HCT116 (cell line): ENCODE measurements around the gene ASB8. TPM values are rescaled to one million over a fixed set of nuclear protein-coding genes. Genes with fewer than 3 reads are reported as not detected.

Source experiments
- ATAC-seq: fragments of 200-7000 bp; cut with Tn5 transposase; 2 replicates; pipeline ENCODE4 v1.9.1; 2020; ENCODE audit warnings: mild to moderate bottlenecking, moderate library complexity
- BruUV-seq: library from RNA; stranded (reverse); fragments of 400-500 nt; replicated peaks from 2 replicates; lab custom pipeline; 2021; lab: Mats Ljungman, UMichigan
- CTCF ChIA-PET: fragments of 300-600 bp; sonication (Branson Sonifier 250); formaldehyde crosslinking; loops from one replicate; lab custom pipeline; 2021; ENCODE audit warnings: antibody characterized with exemption; lab: Charles Lee
- POLR2A ChIA-PET: fragments of 300-600, 350-600 bp; sonication (Branson Sonifier 250); formaldehyde crosslinking; loops from one replicate; lab custom pipeline; 2021; ENCODE audit warnings: antibody characterized with exemption; lab: Charles Lee
- RAD21 ChIA-PET, 2 experiments: fragments of 300-600 bp; sonication (Branson Sonifier 250); formaldehyde crosslinking; loops; one replicate each; lab custom pipeline; 2023; ENCODE audit warnings: low total read pairs in 2 of 2; ENCODE audit not compliant: uncharacterized antibody in 2 of 2, unreplicated experiment in 2 of 2, low non-redundant PET in 1 of 2; lab: Charles Lee
- DNase-seq: peaks from one replicate; pipeline ENCODE4 v3.0.0-alpha.2; 2010; ENCODE audit warnings: low read depth, low spot score
- H2AFZ ChIP-seq: fragments of 200-600 bp; shearing (Covaris generic), sonication (generic); 2 replicates; pipeline ENCODE4 v1.6.1; 2017; ENCODE audit warnings: low read depth, mixed run types, mixed read lengths, antibody characterized with exemption, low read length; ENCODE audit not compliant: poor library complexity, severe bottlenecking
- H3K27ac ChIP-seq: 2 replicates; pipeline ENCODE4 v1.5.1; 2012; ENCODE audit warnings: low read depth, low read length
- H3K27me3 ChIP-seq: fragments of 200-600 bp; sonication (generic); 2 replicates; pipeline ENCODE4 v1.6.1; 2016; ENCODE audit warnings: mixed run types, low read length, mixed read lengths; ENCODE audit not compliant: insufficient read depth
- H3K36me3 ChIP-seq, 2 experiments: fragments of 200-500 bp in 1 of 2; fragments of 200-600 bp in 1 of 2; sonication (Bioruptor generic) in 1 of 2; sonication (generic) in 1 of 2; 2 replicates each; pipeline versions ENCODE4 v1.5.1 to v1.6.1; 2014 to 2016; ENCODE audit warnings: low read length in 2 of 2, inconsistent platforms in 1 of 2, mixed read lengths in 1 of 2, mixed run types in 1 of 2; ENCODE audit not compliant: insufficient read depth in 2 of 2, control insufficient read depth in 1 of 2
- H3K4me1 ChIP-seq, 2 experiments: fragments of 200-600 bp in 1 of 2; sonication (generic) in 1 of 2; 2 replicates each; pipeline versions ENCODE4 v1.5.1 to v1.6.1; 2012 to 2017; ENCODE audit warnings: low read length in 2 of 2, inconsistent platforms in 1 of 2, mild to moderate bottlenecking in 1 of 2, mixed read lengths in 1 of 2, mixed run types in 1 of 2, moderate library complexity in 1 of 2; ENCODE audit not compliant: insufficient read depth in 2 of 2, control insufficient read depth in 1 of 2
- H3K4me2 ChIP-seq: fragments of 200-600 bp; sonication (generic); 2 replicates; pipeline ENCODE4 v1.6.1; 2017; ENCODE audit warnings: mixed run types, low read length, mixed read lengths
- H3K4me3 ChIP-seq, 2 experiments: fragments of 200-600 bp in 1 of 2; sonication (generic) in 1 of 2; replicated peaks in 1 of 2; 2 replicates each; pipeline ENCODE4 v1.5.1; 2011 to 2016; ENCODE audit warnings: low read length in 2 of 2, control low read depth in 1 of 2, low read depth in 1 of 2, mild to moderate bottlenecking in 1 of 2, mixed read lengths in 1 of 2, mixed run types in 1 of 2
- H3K79me2 ChIP-seq: fragments of 200-600 bp; sonication (generic); 2 replicates; pipeline ENCODE4 v1.6.1; 2017; ENCODE audit warnings: mild to moderate bottlenecking, mixed run types, low read length, moderate library complexity, mixed read lengths; ENCODE audit not compliant: insufficient read depth
- H3K9ac ChIP-seq: fragments of 200-600 bp; sonication (generic); 2 replicates; pipeline ENCODE4 v1.6.1; 2016; ENCODE audit warnings: low read length, mixed read lengths
- H3K9me2 ChIP-seq: fragments of 200-600 bp; sonication (generic), shearing (Covaris generic); 2 replicates; pipeline ENCODE4 v1.6.1; 2017; ENCODE audit warnings: mixed run types, mild to moderate bottlenecking, moderate library complexity; ENCODE audit not compliant: insufficient read depth
- H3K9me3 ChIP-seq, 2 experiments: fragments of 200-500 bp in 1 of 2; fragments of 200-600 bp in 1 of 2; sonication (Bioruptor generic) in 1 of 2; sonication (generic) in 1 of 2; 2 replicates each; pipeline ENCODE4 v1.6.1; 2014 to 2017; ENCODE audit warnings: low read length in 2 of 2, mixed read lengths in 2 of 2, inconsistent platforms in 1 of 2, low read depth in 1 of 2, mild to moderate bottlenecking in 1 of 2, mixed run types in 1 of 2, moderate library complexity in 1 of 2; ENCODE audit not compliant: control insufficient read depth in 1 of 2, insufficient read depth in 1 of 2
- H4K20me1 ChIP-seq: fragments of 200-600 bp; sonication (generic), shearing (Covaris generic); 2 replicates; pipeline ENCODE4 v1.6.1; 2017; ENCODE audit warnings: mixed run types, mild to moderate bottlenecking, moderate library complexity; ENCODE audit not compliant: insufficient read depth
- EGR1 ChIP-seq: IDR thresholded peaks from 2 replicates; pipeline ENCODE4 v1.6.1; 2012; ENCODE audit warnings: low read depth
- FOSL1 ChIP-seq: IDR thresholded peaks from 2 replicates; pipeline ENCODE4 v1.6.1; 2012; ENCODE audit warnings: low read depth
- POLR2A ChIP-seq: IDR thresholded peaks from 2 replicates; pipeline ENCODE4 v1.7.0; 2011; ENCODE audit warnings: borderline replicate concordance; ENCODE audit not compliant: insufficient read depth, insufficient read length; ENCODE audit errors: extremely low read depth
- SIN3A ChIP-seq: IDR thresholded peaks from 2 replicates; pipeline ENCODE4 v1.6.1; 2012; ENCODE audit warnings: low read depth
- TCF7L2 ChIP-seq: IDR thresholded peaks from 2 replicates; pipeline ENCODE4 v1.7.0; 2011; ENCODE audit warnings: borderline replicate concordance, inconsistent platforms; ENCODE audit not compliant: insufficient read depth, insufficient read length; ENCODE audit errors: extremely low read depth
- intact Hi-C: fragments of 100-400 bp; cut with micrococcal nuclease; formaldehyde crosslinking; loops from 2 replicates; pipeline ENCODE4 v1.10.0; 2022
- total RNA-seq: library from RNA; stranded (reverse); gene quantifications from one replicate; pipeline ENCODE4 v1.2.1, GENCODE V29; 2021; ENCODE audit not compliant: unreplicated experiment
- TF ChIP-seq, protein P1 (sequence below): IDR thresholded peaks from 2 replicates; pipeline ENCODE4 v1.6.1; 2012
- TF ChIP-seq, protein P2 (sequence below): IDR thresholded peaks from 2 replicates; pipeline ENCODE4 v1.6.1; 2011; ENCODE audit warnings: mild to moderate bottlenecking, low read length, moderate library complexity; ENCODE audit not compliant: insufficient replicate concordance; ENCODE audit errors: extremely low read depth

The ASB8 gene
- total RNA-seq, 1 experiment from 2014 or later, result 14.0 TPM

- TF ChIP-seq SIN3A, result no peak
- no peak for TF ChIP-seq EGR1
- TF ChIP-seq, protein P1, sequence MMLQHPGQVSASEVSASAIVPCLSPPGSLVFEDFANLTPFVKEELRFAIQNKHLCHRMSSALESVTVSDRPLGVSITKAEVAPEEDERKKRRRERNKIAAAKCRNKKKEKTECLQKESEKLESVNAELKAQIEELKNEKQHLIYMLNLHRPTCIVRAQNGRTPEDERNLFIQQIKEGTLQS, result no peak
Observed at GRCh38 chr12:48123169-48123568, 34.1 kb downstream of the ASB8 start (continued).

DNA sequence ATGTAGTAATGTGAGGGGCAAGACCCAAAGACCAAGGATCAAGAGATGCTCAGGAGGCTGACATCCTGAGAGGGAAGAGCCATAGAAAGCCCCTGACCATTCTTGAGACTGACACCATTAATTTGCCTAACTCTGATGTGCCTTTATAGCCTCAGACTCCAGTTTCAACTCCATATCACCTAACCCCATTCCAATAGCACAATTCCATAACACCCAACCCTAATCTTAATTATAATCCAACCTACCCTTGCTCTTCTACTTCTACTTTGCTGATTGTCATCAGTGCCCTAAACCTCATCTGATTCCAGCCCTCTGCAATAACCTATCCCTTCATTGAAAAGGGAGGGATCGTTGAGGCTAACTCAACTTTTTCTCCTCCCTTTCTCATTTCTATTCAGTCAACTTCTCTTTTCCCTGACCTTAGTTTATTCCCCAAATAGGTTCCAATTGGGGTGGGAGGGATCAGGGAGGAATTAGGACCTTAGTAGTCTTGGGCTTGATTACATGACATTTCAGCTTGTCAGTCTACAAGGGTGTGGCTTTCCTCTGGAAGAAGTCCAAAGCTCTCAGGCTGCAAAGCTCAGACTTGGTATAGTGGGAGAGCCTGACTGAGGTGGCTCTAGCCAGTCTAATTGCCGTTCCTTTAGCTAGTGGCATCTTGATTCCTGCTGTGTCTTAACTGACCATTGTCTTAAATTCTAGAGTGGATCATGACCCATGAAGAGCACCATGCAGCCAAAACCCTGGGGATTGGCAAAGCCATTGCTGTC is 35.1 kb downstream of the ASB8 start:
- no peak for ATAC-seq
- intact Hi-C loops, result no loop called here
- Histone ChIP-seq H3K4me2 (no peak overlapping the region), H3K9ac (no peak overlapping the region), H3K27ac (no peak overlapping the region), H2AFZ (no peak overlapping the region), H4K20me1 (no peaks in the 10 kb centered on the region), H3K9me2 (no peaks in the 10 kb centered on the region), H3K9me3 (no peaks in the 10 kb centered on the region), H3K79me2 (peaks cover 33% of the 10 kb centered on the region), H3K27me3 (0 out of 2 replicates have a peak, but pooled peaks cover 2% of the 10 kb centered on the region), H3K36me3 (peaks cover 29 to 33% of the 10 kb centered on the region in 2 experiments), H3K4me3 (no peak overlapping the region), H3K4me1 (peaks cover 12 to 17% of the 10 kb centered on the region in 2 experiments)
- POLR2A ChIA-PET, result no interaction called here
- TF ChIP-seq, protein P1, result no peak
- TF ChIP-seq, protein P2, sequence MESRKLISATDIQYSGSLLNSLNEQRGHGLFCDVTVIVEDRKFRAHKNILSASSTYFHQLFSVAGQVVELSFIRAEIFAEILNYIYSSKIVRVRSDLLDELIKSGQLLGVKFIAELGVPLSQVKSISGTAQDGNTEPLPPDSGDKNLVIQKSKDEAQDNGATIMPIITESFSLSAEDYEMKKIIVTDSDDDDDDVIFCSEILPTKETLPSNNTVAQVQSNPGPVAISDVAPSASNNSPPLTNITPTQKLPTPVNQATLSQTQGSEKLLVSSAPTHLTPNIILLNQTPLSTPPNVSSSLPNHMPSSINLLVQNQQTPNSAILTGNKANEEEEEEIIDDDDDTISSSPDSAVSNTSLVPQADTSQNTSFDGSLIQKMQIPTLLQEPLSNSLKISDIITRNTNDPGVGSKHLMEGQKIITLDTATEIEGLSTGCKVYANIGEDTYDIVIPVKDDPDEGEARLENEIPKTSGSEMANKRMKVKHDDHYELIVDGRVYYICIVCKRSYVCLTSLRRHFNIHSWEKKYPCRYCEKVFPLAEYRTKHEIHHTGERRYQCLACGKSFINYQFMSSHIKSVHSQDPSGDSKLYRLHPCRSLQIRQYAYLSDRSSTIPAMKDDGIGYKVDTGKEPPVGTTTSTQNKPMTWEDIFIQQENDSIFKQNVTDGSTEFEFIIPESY, result no peak
- TF ChIP-seq FOSL1 (no peak), TCF7L2 (no peak), POLR2A (no peak)
- DNase-seq, result no peak
- CTCF ChIA-PET, result no interaction called here
- RAD21 ChIA-PET, result no interaction called here
- BruUV-seq, result no TSS peak
